Measurements from ENCODE around the gene TCF12.

Gene TCF12

DNA sequence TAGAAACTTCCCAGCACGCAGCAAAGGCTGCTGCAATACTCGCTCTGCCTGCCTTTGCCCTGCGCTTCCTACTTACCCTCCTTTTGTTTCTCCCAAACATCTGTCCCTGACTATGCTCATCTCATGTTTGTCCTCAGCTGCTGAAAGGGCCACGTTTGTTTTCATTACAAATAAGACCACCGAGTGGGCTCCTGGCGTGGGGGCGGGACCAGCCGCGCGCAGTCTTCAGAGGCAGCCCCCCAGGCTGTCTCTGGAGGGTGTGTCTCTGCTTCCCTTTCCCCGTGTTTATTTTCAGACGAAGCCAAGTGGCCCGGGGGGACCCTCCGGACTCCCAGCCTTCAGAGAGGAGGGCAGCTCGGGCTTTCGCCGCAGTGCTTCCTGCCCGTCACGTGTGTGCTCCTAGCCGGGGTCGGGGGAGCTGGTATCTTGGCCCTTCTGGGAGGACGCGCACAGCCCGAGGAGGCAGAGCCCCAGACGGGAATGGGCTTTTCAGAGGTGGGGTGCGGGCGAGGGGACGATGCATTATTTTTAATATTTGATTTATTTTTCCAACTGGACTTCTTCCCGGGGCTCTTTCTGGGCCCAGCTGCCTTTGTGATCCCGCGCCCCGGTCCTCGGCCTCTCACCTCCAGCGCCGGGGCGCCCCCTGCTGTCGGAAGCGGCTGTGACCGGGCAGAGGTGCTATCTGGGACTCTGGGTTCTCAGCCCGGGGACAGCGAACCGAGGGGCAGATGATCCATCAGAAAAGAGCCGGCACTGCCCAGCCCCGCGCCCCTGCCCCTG lies 387.9 kb downstream of the TCF12 start:
- TF ChIP-seq CTCF (conservative IDR thresholded peaks at IDR 0.05; ENCODE audit: control insufficient read depth, insufficient read depth, low read depth, low read length): peak; percentile 67
- peak; percentile 63 for DNase-seq (ENCODE audit: low read depth)
- H3K4me3 ChIP-seq (ENCODE audit: control insufficient read depth, low read depth, low read length): peak overlapping the region; percentile 59

- DNase-seq (ENCODE audit: low read depth): no peak
- H3K4me3 ChIP-seq (ENCODE audit: control insufficient read depth, low read depth, low read length): peak overlapping the region; percentile 59
- no peak for TF ChIP-seq CTCF (conservative IDR thresholded peaks at IDR 0.05; ENCODE audit: control insufficient read depth, insufficient read depth, low read depth, low read length)
Observed at GRCh38 chr15:57306944-57307411, 388.5 kb downstream of the TCF12 start.

- no peak for DNase-seq (ENCODE audit: low read depth)
- TF ChIP-seq CTCF (conservative IDR thresholded peaks at IDR 0.05; ENCODE audit: control insufficient read depth, insufficient read depth, low read depth, low read length): no peak
- no peak overlapping the region for H3K4me3 ChIP-seq (ENCODE audit: control insufficient read depth, low read depth, low read length)
Observed at GRCh38 chr15:57307527-57308169, 389.2 kb downstream of the TCF12 start.

DNA sequence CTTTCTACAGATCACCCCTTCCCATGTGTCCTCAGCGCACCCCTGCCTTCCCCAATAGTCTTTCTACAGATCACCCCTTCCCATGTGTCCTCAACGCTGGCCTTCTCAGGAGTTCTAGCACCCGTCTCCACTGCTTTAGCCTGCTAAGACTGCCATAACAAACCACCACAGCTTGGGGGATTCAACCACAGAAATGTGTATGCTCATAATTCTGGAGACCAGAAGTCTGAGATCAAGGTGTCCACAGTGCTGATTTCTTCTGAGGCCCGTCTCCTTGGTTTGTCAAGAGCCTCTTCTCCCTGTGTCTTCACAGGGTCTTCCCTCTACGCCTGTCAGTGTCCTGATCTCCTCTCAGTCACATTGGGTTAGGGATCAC lies 389.7 kb downstream of the TCF12 start:
- DNase-seq (ENCODE audit: low read depth): no peak
- no peak for TF ChIP-seq CTCF (conservative IDR thresholded peaks at IDR 0.05; ENCODE audit: control insufficient read depth, insufficient read depth, low read depth, low read length)

DNA sequence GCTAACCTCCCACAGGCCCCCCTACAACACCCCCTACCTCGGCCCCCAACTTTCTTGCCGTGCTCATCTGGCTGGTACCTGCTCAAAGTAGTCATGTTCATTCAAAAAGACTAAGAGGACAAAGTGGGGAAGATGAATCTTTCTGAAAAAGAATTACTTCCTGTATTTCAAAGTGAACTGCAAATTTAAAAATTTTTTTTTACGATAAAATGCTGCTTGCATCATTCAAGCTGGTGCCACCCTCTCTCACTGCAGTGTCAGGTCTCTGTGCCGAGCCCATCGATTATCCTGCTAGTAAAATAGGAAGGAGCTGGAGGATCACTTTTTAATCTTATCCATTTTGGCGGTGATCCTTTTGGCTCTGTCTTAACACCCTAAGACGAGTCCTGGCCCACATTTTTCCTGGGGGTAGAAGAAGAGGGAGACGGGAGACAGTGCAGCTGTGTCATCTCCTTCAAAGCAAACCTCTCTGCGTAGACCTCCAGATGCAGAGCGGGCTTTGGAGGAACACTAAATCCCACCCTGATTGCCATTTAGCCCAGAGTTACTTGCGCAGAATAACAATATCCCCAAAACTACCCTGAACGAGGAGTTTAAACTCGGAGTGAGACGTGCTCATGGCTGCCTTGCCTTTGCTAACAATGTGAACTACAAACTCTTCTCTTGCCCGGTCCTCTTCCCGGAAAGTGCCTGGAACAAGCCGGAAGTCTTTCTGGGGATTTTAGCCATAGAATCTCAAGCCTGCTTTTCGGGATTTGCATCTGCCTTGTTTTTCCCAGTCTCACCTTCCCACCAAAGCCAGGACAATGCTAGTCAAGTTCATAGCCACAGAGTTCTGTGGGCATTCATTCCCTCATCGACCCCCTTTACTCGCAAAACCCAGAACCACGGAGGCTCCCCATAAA lies 391.7 kb downstream of the TCF12 start:
- H3K4me3 ChIP-seq (ENCODE audit: control insufficient read depth, low read depth, low read length): no peak overlapping the region
- no peak for DNase-seq (ENCODE audit: low read depth)
- no peak for TF ChIP-seq CTCF (conservative IDR thresholded peaks at IDR 0.05; ENCODE audit: control insufficient read depth, insufficient read depth, low read depth, low read length)

More for the DNA sequence above, 389.7 kb downstream of the TCF12 start:
- no peak overlapping the region for H3K4me3 ChIP-seq (ENCODE audit: control insufficient read depth, low read depth, low read length)

GRCh38 chr15:57310876-57311275 lies 392.4 kb downstream of the TCF12 start:
- no peak for DNase-seq (ENCODE audit: low read depth)
- H3K4me3 ChIP-seq (ENCODE audit: control insufficient read depth, low read depth, low read length): no peak overlapping the region
- no peak for TF ChIP-seq CTCF (conservative IDR thresholded peaks at IDR 0.05; ENCODE audit: control insufficient read depth, insufficient read depth, low read depth, low read length)

All from fibroblast of mammary gland (primary cell).